Body of pancreas (tissue), 4 donors: ENCODE results near the gene RHOJ.

Experiments used
- CTCF ChIP-seq, 7 experiments: fragments of 450-650 bp in 4 of 7; fragments of 200-600 bp in 3 of 7; sonication (generic) in 3 of 7; IDR thresholded peaks; one replicate each; pipeline ENCODE4 v1.5.1; 2016 to 2019; ENCODE audit warnings: antibody characterized with exemption in 7 of 7
- POLR2A ChIP-seq, 3 donors: fragments of 450-650 bp; IDR thresholded peaks; one replicate each; pipeline ENCODE4 v1.6.1; 2016; ENCODE audit warnings: antibody characterized with exemption in 3 of 3, mild to moderate bottlenecking in 2 of 3

DNA sequence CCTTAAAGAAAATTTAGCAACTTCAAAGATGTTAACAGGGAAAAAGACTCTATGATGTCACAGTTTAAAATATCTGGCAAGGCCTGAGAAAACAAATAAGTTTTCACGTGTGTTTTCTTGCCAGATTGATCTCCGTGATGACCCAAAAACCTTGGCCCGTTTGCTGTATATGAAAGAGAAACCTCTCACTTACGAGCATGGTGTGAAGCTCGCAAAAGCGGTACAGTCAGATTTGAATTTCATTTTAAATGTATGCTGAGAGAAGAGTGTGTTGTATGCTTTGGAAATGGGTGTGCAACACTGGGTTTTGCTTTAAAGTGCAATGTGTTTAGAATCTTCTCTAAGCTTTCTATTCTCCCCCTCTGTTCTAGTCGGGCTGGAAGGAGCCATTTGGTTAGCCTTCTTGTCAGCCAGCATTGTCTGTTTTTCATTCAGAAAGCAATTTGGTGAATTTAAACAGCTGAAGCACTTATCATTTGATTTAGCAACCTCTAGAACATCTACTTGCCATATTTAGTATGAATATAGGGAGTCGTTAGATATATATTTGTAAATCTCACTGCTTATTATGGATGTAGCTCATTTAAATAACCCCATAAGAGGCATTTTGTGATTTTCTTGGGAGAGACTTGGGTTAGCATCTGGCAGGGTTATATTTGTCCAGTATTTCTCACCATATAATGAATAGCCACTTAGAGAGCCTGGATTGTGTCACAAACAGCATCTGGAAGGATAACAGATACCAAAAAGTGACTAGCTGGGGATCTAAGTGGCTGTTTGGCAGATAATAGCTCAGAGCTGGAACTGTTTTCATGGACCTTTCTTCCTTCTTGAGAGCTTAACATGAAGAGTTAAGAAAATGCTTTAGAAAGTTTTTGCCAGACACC, 79.0 kb downstream of the RHOJ start:
- TF ChIP-seq CTCF (IDR thresholded peaks at IDR 0.05) (no peak), POLR2A (IDR thresholded peaks at IDR 0.05) (no peak)
